ENCODE results near the gene CERT1.

DNA sequence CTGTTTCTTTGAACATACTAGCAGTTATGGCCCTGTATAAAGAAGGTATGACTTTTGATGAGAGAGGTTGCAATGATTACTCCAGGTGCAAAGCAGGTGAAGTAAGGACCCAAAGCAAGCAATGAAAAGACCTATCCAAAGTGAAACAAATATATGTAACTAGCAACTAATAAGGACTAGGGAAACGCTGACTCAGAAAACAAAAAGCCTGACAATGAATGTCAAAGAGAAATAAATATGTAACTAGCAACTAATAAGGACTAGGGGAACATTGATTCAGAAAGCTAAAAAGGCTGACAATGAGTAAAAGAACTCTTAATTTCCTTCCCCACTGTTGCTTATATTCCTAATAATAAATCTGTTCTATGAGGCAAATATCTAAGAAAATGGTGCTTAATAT lies 131.3 kb downstream of the CERT1 start:
- TF ChIP-seq POLR2A (IDR thresholded peaks at IDR 0.05): no peak
- TF ChIP-seq CTCF (IDR thresholded peaks at IDR 0.05): no peak
